Measurements from ENCODE around the gene PLK5.

PLK5 gene

GRCh38 chr19:1585243-1585580 is 61.3 kb downstream of the PLK5 start:
- TF ChIP-seq, protein P1, sequence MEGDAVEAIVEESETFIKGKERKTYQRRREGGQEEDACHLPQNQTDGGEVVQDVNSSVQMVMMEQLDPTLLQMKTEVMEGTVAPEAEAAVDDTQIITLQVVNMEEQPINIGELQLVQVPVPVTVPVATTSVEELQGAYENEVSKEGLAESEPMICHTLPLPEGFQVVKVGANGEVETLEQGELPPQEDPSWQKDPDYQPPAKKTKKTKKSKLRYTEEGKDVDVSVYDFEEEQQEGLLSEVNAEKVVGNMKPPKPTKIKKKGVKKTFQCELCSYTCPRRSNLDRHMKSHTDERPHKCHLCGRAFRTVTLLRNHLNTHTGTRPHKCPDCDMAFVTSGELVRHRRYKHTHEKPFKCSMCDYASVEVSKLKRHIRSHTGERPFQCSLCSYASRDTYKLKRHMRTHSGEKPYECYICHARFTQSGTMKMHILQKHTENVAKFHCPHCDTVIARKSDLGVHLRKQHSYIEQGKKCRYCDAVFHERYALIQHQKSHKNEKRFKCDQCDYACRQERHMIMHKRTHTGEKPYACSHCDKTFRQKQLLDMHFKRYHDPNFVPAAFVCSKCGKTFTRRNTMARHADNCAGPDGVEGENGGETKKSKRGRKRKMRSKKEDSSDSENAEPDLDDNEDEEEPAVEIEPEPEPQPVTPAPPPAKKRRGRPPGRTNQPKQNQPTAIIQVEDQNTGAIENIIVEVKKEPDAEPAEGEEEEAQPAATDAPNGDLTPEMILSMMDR (IDR thresholded peaks at IDR 0.05; ENCODE audit: poor library complexity, severe bottlenecking): no peak

More at GRCh38 chr19:1585243-1585580, 61.3 kb downstream of the PLK5 start:
- peaks cover 22% of the 10 kb centered on the region for H3K4me1 ChIP-seq (ENCODE audit: insufficient read depth, poor library complexity, severe bottlenecking)
- no peaks in the 10 kb centered on the region for H3K27me3 ChIP-seq (ENCODE audit: insufficient read depth, poor library complexity, severe bottlenecking)
- H3K36me3 ChIP-seq (ENCODE audit: low read depth): peaks cover 39% of the 10 kb centered on the region
- H3K4me3 ChIP-seq (ENCODE audit: severe bottlenecking): no peak overlapping the region
- no peak for DNase-seq (ENCODE audit: low spot score)
- no peak for ATAC-seq (ENCODE audit: low read depth)
- H3K9me3 ChIP-seq (ENCODE audit: severe bottlenecking): no peaks in the 10 kb centered on the region
- H3K27ac ChIP-seq (ENCODE audit: poor library complexity, severe bottlenecking): no peak overlapping the region
